ENCODE results near the gene ICE2.

Gene ICE2

GRCh38 chr15:60391722-60392315, 87.1 kb downstream of the ICE2 start:
- H3K4me3 ChIP-seq (replicated peaks; ENCODE audit: low read depth, low read length): peak overlapping the region; percentile 34
- no peak for TF ChIP-seq CTCF (IDR thresholded peaks at IDR 0.05; ENCODE audit: low read length, missing control alignments)
- no peak for DNase-seq (ENCODE audit: low read depth)

- DNase-seq (ENCODE audit: low read depth): peak; percentile 84
- TF ChIP-seq CTCF (IDR thresholded peaks at IDR 0.05; ENCODE audit: low read length, missing control alignments): no peak
- peak overlapping the region; percentile 34 for H3K4me3 ChIP-seq (replicated peaks; ENCODE audit: low read depth, low read length)
Observed at GRCh38 chr15:60390871-60391501, 88.0 kb downstream of the ICE2 start.

- H3K4me3 ChIP-seq (replicated peaks; ENCODE audit: low read depth, low read length): peak overlapping the region; percentile 34
Observed at GRCh38 chr15:60390231-60390630, 88.7 kb downstream of the ICE2 start.

GRCh38 chr15:60389261-60390077, 89.5 kb downstream of the ICE2 start:
- DNase-seq (ENCODE audit: low read depth): no peak
- no peak for TF ChIP-seq CTCF (IDR thresholded peaks at IDR 0.05; ENCODE audit: low read length, missing control alignments)
- no peak overlapping the region for H3K4me3 ChIP-seq (replicated peaks; ENCODE audit: low read depth, low read length)

More at GRCh38 chr15:60390231-60390630, 88.7 kb downstream of the ICE2 start:
- no peak for TF ChIP-seq CTCF (IDR thresholded peaks at IDR 0.05; ENCODE audit: low read length, missing control alignments)
- DNase-seq (ENCODE audit: low read depth): no peak

GRCh38 chr15:60387321-60387720, 91.6 kb downstream of the ICE2 start:
- TF ChIP-seq CTCF (IDR thresholded peaks at IDR 0.05; ENCODE audit: low read length, missing control alignments): no peak
- DNase-seq (ENCODE audit: low read depth): no peak
- no peak overlapping the region for H3K4me3 ChIP-seq (replicated peaks; ENCODE audit: low read depth, low read length)

- no peak for TF ChIP-seq CTCF (IDR thresholded peaks at IDR 0.05; ENCODE audit: low read length, missing control alignments)
- H3K4me3 ChIP-seq (replicated peaks; ENCODE audit: low read depth, low read length): no peak overlapping the region
- DNase-seq (ENCODE audit: low read depth): no peak
Observed at GRCh38 chr15:60386615-60387014, 92.3 kb downstream of the ICE2 start.

All from fibroblast of pulmonary artery (primary cell).